HepG2 (cell line): ENCODE measurements around the gene ZNF629. TPM values are rescaled to one million over a fixed set of nuclear protein-coding genes. Genes with fewer than 3 reads are reported as not detected.

ENCODE experiments used
- ATAC-seq: fragments of 200-7000 bp; cut with Tn5 transposase; 3 replicates; pipeline ENCODE4 v1.9.1; 2020; ENCODE audit warnings: mild to moderate bottlenecking, moderate library complexity
- BruUV-seq: library from RNA; stranded (reverse); fragments of 400-500 nt; replicated peaks from 2 replicates; lab custom pipeline; 2021; lab: Mats Ljungman, UMichigan
- CTCF ChIA-PET: fragments of 300-600 bp; formaldehyde crosslinking; extraction: SDS; loops from one replicate; lab custom pipeline; 2021; ENCODE audit warnings: low total read pairs, inconsistent platforms, low intra/inter-chr PET ratio; lab: Yijun Ruan, JAX
- POLR2A ChIA-PET: fragments of 350-600 bp; sonication (Branson Sonifier 250); formaldehyde crosslinking; loops from one replicate; lab custom pipeline; 2020; ENCODE audit warnings: antibody characterized with exemption, inconsistent platforms; lab: Yijun Ruan, JAX
- DNase-seq: peaks from one replicate; pipeline ENCODE4 v3.0.0-alpha.2; 2015; ENCODE audit warnings: low spot score
- FAIRE-seq: peaks from 3 replicates; lab custom pipeline; 2011; peaks lifted over from hg19 to GRCh38; lab: Jason Lieb, UNC
- H2AFZ ChIP-seq: one replicate; pipeline ENCODE4 v1.6.1; 2011; ENCODE audit warnings: low read length, inconsistent platforms
- H3K27ac ChIP-seq: fragments of 300-600 bp; 3 replicates; pipeline ENCODE4 v1.8.0; 2011; ENCODE audit warnings: mixed run types, mild to moderate bottlenecking, mixed read lengths, low read length, inconsistent platforms; ENCODE audit not compliant: insufficient read depth; ENCODE audit errors: extremely low read length
- H3K27me3 ChIP-seq, 2 experiments: fragments of 200-600 bp in 1 of 2; 2 replicates in 1 of 2; 3 replicates in 1 of 2; pipeline versions ENCODE4 v1.6.0 to v1.8.0; 2011; ENCODE audit warnings: low read length in 2 of 2, mild to moderate bottlenecking in 2 of 2, moderate library complexity in 2 of 2, inconsistent platforms in 1 of 2; ENCODE audit not compliant: insufficient read depth in 2 of 2, control insufficient read depth in 1 of 2
- H3K36me3 ChIP-seq, 2 experiments: fragments of 200-600 bp in 1 of 2; replicated peaks in 1 of 2; 2 replicates in 1 of 2; 3 replicates in 1 of 2; pipeline versions ENCODE4 v1.5.1 to v1.8.0; 2011; ENCODE audit warnings: low read length in 2 of 2, inconsistent platforms in 1 of 2; ENCODE audit not compliant: insufficient read depth in 2 of 2, control insufficient read depth in 1 of 2
- H3K4me1 ChIP-seq: 2 replicates; pipeline ENCODE4 v1.5.1; 2012; ENCODE audit warnings: low read length, inconsistent platforms; ENCODE audit not compliant: insufficient read depth
- H3K4me2 ChIP-seq: 2 replicates; pipeline ENCODE4 v1.6.0; 2011; ENCODE audit warnings: low read depth, low read length, inconsistent platforms
- H3K4me3 ChIP-seq, 3 experiments: fragments of 200-600 bp in 1 of 3; sonication (generic), shearing (Covaris generic) in 1 of 3; replicated peaks in 1 of 3; 2 replicates each; pipeline ENCODE4 v1.5.1; 2011 to 2016; ENCODE audit warnings: low read length in 3 of 3, inconsistent platforms in 2 of 3, low read depth in 2 of 3, mild to moderate bottlenecking in 2 of 3, control low read depth in 1 of 3, mixed read lengths in 1 of 3; ENCODE audit not compliant: insufficient read depth in 1 of 3
- H3K79me2 ChIP-seq: one replicate; pipeline ENCODE4 v1.6.1; 2011; ENCODE audit warnings: low read length, inconsistent platforms; ENCODE audit not compliant: insufficient read depth
- H3K9ac ChIP-seq: 2 replicates; pipeline ENCODE4 v1.6.0; 2011; ENCODE audit warnings: mild to moderate bottlenecking, low read depth, low read length, inconsistent platforms; ENCODE audit not compliant: insufficient read depth
- H3K9me3 ChIP-seq: 2 replicates; pipeline ENCODE4 v1.5.1; 2012; ENCODE audit warnings: mild to moderate bottlenecking, low read length
- H4K20me1 ChIP-seq: 2 replicates; pipeline ENCODE4 v1.6.0; 2011; ENCODE audit warnings: inconsistent platforms, mild to moderate bottlenecking, low read length, moderate library complexity; ENCODE audit not compliant: insufficient read depth
- AGO2 ChIP-seq: fragments of 200-400 bp; formaldehyde crosslinking; optimal IDR thresholded peaks from 2 replicates; pipeline ENCODE3; 2017; ENCODE audit warnings: mild to moderate bottlenecking, low read depth, low read length, moderate library complexity
- HNRNPLL ChIP-seq: fragments of 200-400 bp; formaldehyde crosslinking; IDR thresholded peaks from 2 replicates; pipeline ENCODE4 v1.6.1; 2017; ENCODE audit warnings: mild to moderate bottlenecking, low read depth, low read length; ENCODE audit not compliant: poor library complexity, severe bottlenecking
- POLR2A ChIP-seq, 2 experiments: IDR thresholded peaks; 2 replicates each; pipeline ENCODE4 v1.6.1; 2011; ENCODE audit warnings: low read depth in 2 of 2, low read length in 2 of 2, mild to moderate bottlenecking in 1 of 2, moderate library complexity in 1 of 2; ENCODE audit not compliant: insufficient read depth in 1 of 2
- RBFOX2 ChIP-seq: fragments of 200-400 bp; formaldehyde crosslinking; IDR thresholded peaks from 2 replicates; pipeline ENCODE4 v1.6.1; 2017; ENCODE audit warnings: low read depth, mild to moderate bottlenecking, low read length
- ZNF263 ChIP-seq: sonication (generic); formaldehyde crosslinking; IDR thresholded peaks from 2 replicates; pipeline ENCODE4 v1.4.0; 2020; ENCODE audit warnings: missing genetic modification reagents
- ZNF607 ChIP-seq: sonication (generic); formaldehyde crosslinking; IDR thresholded peaks from 2 replicates; pipeline ENCODE4 v1.5.1; 2020; ENCODE audit warnings: missing genetic modification reagents, mild to moderate bottlenecking, borderline replicate concordance
- WGBS: methylation state at CpG from one replicate; pipeline ENCODE4 v1.1.6; 2017; ENCODE audit warnings: low lambda C conversion rate; 5-methylcytosine and 5-hydroxymethylcytosine counted together
- in situ Hi-C: cut with HindIII; loops from 2 replicates; pipeline ENCODE4 v1.10.0; 2017; ENCODE audit warnings: low pct_unique_long_range_greater_than_20kb; ENCODE audit not compliant: extremely low pct_ligation_motif_present
- intact Hi-C: fragments of 100-400 bp; cut with micrococcal nuclease; formaldehyde crosslinking; loops from one replicate; pipeline ENCODE4 v1.10.0; 2022; ENCODE audit not compliant: unreplicated experiment
- polyA plus RNA-seq, 8 experiments: library from polyadenylated mRNA; depleted of rRNA in 3 of 8; stranded (reverse) in 7 of 8; unstranded in 1 of 8; fragments of >200 nt; fragmentation: Illumina TruSeq in 4 of 8; extraction: Trizol in 4 of 8; gene quantifications; 2 replicates each; pipeline versions ENCODE4 v1.2.1 to v1.2.3, GENCODE V29; 2011 to 2016; ENCODE audit warnings: low read depth in 4 of 8, missing spikeins in 1 of 8, mixed read lengths in 1 of 8; ENCODE audit not compliant: insufficient read depth in 1 of 8
- total RNA-seq, 5 experiments: library from RNA; depleted of rRNA; stranded (reverse); fragments of >200 nt; fragmentation: Illumina TruSeq; extraction: Trizol; gene quantifications; 2 replicates each; pipeline ENCODE4 v1.2.3, GENCODE V29; 2016; ENCODE audit warnings: low read depth in 1 of 5
- TF ChIP-seq, protein P1 (sequence below): IDR thresholded peaks from 2 replicates; pipeline ENCODE4 v1.6.1; 2016; ENCODE audit warnings: low read depth, missing genetic modification reagents, missing compliant biosample characterization
- TF ChIP-seq, protein P2 (sequence below): sonication (generic); formaldehyde crosslinking; IDR thresholded peaks from 2 replicates; pipeline ENCODE4 v1.8.1; 2022; ENCODE audit warnings: low read depth, mild to moderate bottlenecking, missing genetic modification reagents

Gene ZNF629
- total and polyA plus RNA-seq, 2 of the 13 experiments (the other 11 are each of a cell fraction or from before 2014, with no cell fraction given), result 6.1 to 16.5 TPM

GRCh38 chr16:30773826-30774225 is 13.2 kb downstream of the ZNF629 start (continued):
- peak; percentile 41 for TF ChIP-seq AGO2
- TF ChIP-seq, protein P1, sequence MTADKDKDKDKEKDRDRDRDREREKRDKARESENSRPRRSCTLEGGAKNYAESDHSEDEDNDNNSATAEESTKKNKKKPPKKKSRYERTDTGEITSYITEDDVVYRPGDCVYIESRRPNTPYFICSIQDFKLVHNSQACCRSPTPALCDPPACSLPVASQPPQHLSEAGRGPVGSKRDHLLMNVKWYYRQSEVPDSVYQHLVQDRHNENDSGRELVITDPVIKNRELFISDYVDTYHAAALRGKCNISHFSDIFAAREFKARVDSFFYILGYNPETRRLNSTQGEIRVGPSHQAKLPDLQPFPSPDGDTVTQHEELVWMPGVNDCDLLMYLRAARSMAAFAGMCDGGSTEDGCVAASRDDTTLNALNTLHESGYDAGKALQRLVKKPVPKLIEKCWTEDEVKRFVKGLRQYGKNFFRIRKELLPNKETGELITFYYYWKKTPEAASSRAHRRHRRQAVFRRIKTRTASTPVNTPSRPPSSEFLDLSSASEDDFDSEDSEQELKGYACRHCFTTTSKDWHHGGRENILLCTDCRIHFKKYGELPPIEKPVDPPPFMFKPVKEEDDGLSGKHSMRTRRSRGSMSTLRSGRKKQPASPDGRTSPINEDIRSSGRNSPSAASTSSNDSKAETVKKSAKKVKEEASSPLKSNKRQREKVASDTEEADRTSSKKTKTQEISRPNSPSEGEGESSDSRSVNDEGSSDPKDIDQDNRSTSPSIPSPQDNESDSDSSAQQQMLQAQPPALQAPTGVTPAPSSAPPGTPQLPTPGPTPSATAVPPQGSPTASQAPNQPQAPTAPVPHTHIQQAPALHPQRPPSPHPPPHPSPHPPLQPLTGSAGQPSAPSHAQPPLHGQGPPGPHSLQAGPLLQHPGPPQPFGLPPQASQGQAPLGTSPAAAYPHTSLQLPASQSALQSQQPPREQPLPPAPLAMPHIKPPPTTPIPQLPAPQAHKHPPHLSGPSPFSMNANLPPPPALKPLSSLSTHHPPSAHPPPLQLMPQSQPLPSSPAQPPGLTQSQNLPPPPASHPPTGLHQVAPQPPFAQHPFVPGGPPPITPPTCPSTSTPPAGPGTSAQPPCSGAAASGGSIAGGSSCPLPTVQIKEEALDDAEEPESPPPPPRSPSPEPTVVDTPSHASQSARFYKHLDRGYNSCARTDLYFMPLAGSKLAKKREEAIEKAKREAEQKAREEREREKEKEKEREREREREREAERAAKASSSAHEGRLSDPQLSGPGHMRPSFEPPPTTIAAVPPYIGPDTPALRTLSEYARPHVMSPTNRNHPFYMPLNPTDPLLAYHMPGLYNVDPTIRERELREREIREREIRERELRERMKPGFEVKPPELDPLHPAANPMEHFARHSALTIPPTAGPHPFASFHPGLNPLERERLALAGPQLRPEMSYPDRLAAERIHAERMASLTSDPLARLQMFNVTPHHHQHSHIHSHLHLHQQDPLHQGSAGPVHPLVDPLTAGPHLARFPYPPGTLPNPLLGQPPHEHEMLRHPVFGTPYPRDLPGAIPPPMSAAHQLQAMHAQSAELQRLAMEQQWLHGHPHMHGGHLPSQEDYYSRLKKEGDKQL (CRISPR knock-in tag), result no peak
- no peak for TF ChIP-seq ZNF263 (CRISPR knock-in tag)
- TF ChIP-seq POLR2A (IDR thresholded peaks at IDR 0.05; ENCODE audit: insufficient read depth in 1 of 2, low read depth in 2 of 2, low read length in 2 of 2), result peak in 1 of 2 experiments; percentile 32; a peak in 1 of 4 replicates
- no peak for TF ChIP-seq ZNF607
- no peak for TF ChIP-seq HNRNPLL

DNA sequence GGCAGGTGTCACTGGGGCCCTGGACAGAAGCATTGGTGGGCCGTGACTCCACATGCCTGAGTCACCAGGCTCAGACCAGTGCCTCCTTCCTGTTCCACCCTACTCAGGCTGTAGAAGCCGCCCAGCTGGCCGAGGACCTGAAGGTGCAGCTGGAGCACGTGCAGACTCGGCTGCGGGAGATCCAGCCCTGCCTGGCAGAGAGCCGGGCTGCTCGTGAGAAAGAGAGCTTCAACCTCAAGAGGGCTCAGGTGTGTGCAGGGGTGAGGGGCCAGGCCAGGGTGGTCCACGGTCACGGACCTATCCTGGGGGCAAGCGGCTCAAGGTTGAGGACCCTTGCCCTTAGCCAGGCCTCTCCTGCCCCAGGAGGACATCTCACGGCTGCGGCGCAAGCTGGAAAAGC is 15.3 kb downstream of the ZNF629 start:
- H4K20me1 ChIP-seq, result no peaks in the 10 kb centered on the region
- H3K27ac ChIP-seq, result no peak overlapping the region
- no peaks in the 10 kb centered on the region for H3K9me3 ChIP-seq
- no peak for FAIRE-seq
- no peak for DNase-seq
- H3K4me1 ChIP-seq, result peaks cover 16% of the 10 kb centered on the region
- TF ChIP-seq, protein P2, sequence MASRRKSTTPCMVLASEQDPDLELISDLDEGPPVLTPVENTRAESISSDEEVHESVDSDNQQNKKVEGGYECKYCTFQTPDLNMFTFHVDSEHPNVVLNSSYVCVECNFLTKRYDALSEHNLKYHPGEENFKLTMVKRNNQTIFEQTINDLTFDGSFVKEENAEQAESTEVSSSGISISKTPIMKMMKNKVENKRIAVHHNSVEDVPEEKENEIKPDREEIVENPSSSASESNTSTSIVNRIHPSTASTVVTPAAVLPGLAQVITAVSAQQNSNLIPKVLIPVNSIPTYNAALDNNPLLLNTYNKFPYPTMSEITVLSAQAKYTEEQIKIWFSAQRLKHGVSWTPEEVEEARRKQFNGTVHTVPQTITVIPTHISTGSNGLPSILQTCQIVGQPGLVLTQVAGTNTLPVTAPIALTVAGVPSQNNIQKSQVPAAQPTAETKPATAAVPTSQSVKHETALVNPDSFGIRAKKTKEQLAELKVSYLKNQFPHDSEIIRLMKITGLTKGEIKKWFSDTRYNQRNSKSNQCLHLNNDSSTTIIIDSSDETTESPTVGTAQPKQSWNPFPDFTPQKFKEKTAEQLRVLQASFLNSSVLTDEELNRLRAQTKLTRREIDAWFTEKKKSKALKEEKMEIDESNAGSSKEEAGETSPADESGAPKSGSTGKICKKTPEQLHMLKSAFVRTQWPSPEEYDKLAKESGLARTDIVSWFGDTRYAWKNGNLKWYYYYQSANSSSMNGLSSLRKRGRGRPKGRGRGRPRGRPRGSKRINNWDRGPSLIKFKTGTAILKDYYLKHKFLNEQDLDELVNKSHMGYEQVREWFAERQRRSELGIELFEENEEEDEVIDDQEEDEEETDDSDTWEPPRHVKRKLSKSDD, result no peak
- TF ChIP-seq AGO2 (peak; percentile 81), RBFOX2 (peak; percentile 38; the same call in 1 of the 2 replicates)
- ChIA-PET POLR2A (interaction anchor here (4.3 kb wide), 1 partner anchor 24 kb away, joined by 18 read pairs; the partner anchor contains the start of gene PHKG2), CTCF (no interaction called here)
- in situ Hi-C loops, result no loop called here
- peaks cover 47 to 77% of the 10 kb centered on the region in 2 experiments for H3K36me3 ChIP-seq
- peaks cover 6% of the 10 kb centered on the region for H3K79me2 ChIP-seq
- no peaks in the 10 kb centered on the region; a peak in 1 of 5 replicates for H3K27me3 ChIP-seq
- WGBS, result 98% methylated on average over 12 of the region's 14 CpGs
- H3K4me2 ChIP-seq, result no peak overlapping the region
- H3K4me3 ChIP-seq, result no peak overlapping the region
- BruUV-seq, result no TSS peak
- no peak for ATAC-seq
- no peak overlapping the region for H2AFZ ChIP-seq
- intact Hi-C loops, result no loop called here
- no peak overlapping the region for H3K9ac ChIP-seq
